ENCODE data around the gene RASSF5. TPM values are rescaled to one million over a fixed set of nuclear protein-coding genes. Genes with fewer than 3 reads are reported as not detected.

Gene RASSF5
- total RNA-seq, 4 donors from 2014 or later: 4.6 to 14.0 (median 7.8) TPM

GRCh38 chr1:206572835-206573234 is 65.5 kb downstream of the RASSF5 start:
- H3K9me3 ChIP-seq: no peaks in the 10 kb centered on the region
- peaks cover 0 to 30% (median 2%) of the 10 kb centered on the region in 4 donors for H3K4me1 ChIP-seq
- in situ Hi-C loops (cut with MboI; ENCODE audit: low pct_ligation_motif_present in 1 of 4, low pct_unique_long_range_greater_than_20kb in 1 of 4, low sequenced_read_pairs in 3 of 4): no loop called here
- H3K27ac ChIP-seq: no peak overlapping the region
- TF ChIP-seq EP300 (IDR thresholded peaks at IDR 0.05; ENCODE audit: low read depth) (no peak), POLR2AphosphoS5 (IDR thresholded peaks at IDR 0.05) (no peak), POLR2A (IDR thresholded peaks at IDR 0.05) (no peak)
- TF ChIP-seq, protein P1, sequence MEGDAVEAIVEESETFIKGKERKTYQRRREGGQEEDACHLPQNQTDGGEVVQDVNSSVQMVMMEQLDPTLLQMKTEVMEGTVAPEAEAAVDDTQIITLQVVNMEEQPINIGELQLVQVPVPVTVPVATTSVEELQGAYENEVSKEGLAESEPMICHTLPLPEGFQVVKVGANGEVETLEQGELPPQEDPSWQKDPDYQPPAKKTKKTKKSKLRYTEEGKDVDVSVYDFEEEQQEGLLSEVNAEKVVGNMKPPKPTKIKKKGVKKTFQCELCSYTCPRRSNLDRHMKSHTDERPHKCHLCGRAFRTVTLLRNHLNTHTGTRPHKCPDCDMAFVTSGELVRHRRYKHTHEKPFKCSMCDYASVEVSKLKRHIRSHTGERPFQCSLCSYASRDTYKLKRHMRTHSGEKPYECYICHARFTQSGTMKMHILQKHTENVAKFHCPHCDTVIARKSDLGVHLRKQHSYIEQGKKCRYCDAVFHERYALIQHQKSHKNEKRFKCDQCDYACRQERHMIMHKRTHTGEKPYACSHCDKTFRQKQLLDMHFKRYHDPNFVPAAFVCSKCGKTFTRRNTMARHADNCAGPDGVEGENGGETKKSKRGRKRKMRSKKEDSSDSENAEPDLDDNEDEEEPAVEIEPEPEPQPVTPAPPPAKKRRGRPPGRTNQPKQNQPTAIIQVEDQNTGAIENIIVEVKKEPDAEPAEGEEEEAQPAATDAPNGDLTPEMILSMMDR (IDR thresholded peaks at IDR 0.05): no peak
- no peaks in the 10 kb centered on the region for H3K27me3 ChIP-seq
- H3K4me3 ChIP-seq: no peak overlapping the region
- WGBS, 2 donors (ENCODE audit: low coverage in 1 of 2): 96 to 100% methylated on average over 1 to 4 of the region's 4 CpGs
- intact Hi-C loops (cut with DNase I; ENCODE audit: low total_unique reads): no loop called here
- no peaks in the 10 kb centered on the region for H3K36me3 ChIP-seq
- no peak for DNase-seq

GRCh38 chr1:206573319-206573718 is 66.0 kb downstream of the RASSF5 start:
- Histone ChIP-seq H3K27me3 (no peaks in the 10 kb centered on the region), H3K27ac (no peak overlapping the region), H3K4me1 (peaks cover 0 to 30% (median 2%) of the 10 kb centered on the region in 4 donors), H3K4me3 (no peak overlapping the region), H3K36me3 (no peaks in the 10 kb centered on the region), H3K9me3 (no peaks in the 10 kb centered on the region)
- 67 to 91% methylated on average over 2 to 4 of the region's 4 CpGs for WGBS, 2 donors (ENCODE audit: low coverage in 1 of 2)
- no peak for DNase-seq
- in situ Hi-C loops (cut with MboI; ENCODE audit: low pct_ligation_motif_present in 1 of 4, low pct_unique_long_range_greater_than_20kb in 1 of 4, low sequenced_read_pairs in 3 of 4): no loop called here
- TF ChIP-seq POLR2A (IDR thresholded peaks at IDR 0.05) (no peak), EP300 (IDR thresholded peaks at IDR 0.05; ENCODE audit: low read depth) (no peak), POLR2AphosphoS5 (IDR thresholded peaks at IDR 0.05) (no peak)
- TF ChIP-seq, protein P1 (IDR thresholded peaks at IDR 0.05): no peak
- intact Hi-C loops (cut with DNase I; ENCODE audit: low total_unique reads): no loop called here

DNA sequence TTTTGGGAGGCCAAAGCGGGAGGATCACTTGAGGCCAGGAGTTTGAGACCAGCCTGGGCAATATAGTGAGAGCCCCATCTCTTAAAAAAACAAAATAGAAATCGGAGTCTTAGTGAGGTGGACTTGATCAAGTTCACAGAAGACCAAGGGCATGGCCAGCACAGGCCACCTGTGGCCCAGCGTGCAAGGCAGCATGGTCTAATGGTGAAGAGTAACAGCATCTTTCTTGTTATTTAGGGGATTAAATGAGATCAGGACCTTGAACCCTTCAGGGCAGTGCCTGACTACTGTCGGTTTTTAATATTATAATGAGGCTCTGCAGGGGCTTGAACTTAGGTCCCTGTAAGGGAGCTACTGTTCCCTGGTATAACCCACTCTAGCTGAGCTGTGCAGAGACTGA is 66.4 kb downstream of the RASSF5 start:
- TF ChIP-seq, protein P1 (IDR thresholded peaks at IDR 0.05): no peak
- DNase-seq: no peak
- no peaks in the 10 kb centered on the region for H3K27me3 ChIP-seq
- no peak overlapping the region for H3K4me3 ChIP-seq
- no peaks in the 10 kb centered on the region for H3K36me3 ChIP-seq
- no peaks in the 10 kb centered on the region for H3K9me3 ChIP-seq
- peaks cover 0 to 30% (median 2%) of the 10 kb centered on the region in 4 donors for H3K4me1 ChIP-seq
- intact Hi-C loops (cut with DNase I; ENCODE audit: low total_unique reads) (no loop called here), in situ Hi-C loops (cut with MboI; ENCODE audit: low pct_ligation_motif_present in 1 of 4, low pct_unique_long_range_greater_than_20kb in 1 of 4, low sequenced_read_pairs in 3 of 4) (no loop called here)
- peak overlapping the region in 1 of 4 donors; percentile 78 for H3K27ac ChIP-seq
- WGBS, 2 donors (ENCODE audit: low coverage in 1 of 2): 89 to 94% methylated on average over 2 to 4 of the region's 4 CpGs

- Histone ChIP-seq H3K4me1 (peaks cover 0 to 30% (median 2%) of the 10 kb centered on the region in 4 donors), H3K27me3 (no peaks in the 10 kb centered on the region), H3K27ac (peak overlapping the region; percentile 68 to 78 (median 72)), H3K9me3 (no peaks in the 10 kb centered on the region), H3K4me3 (no peak overlapping the region), H3K36me3 (no peaks in the 10 kb centered on the region)
- intact Hi-C loops (cut with DNase I; ENCODE audit: low total_unique reads): no loop called here
- DNase-seq: peak; percentile 49
- in situ Hi-C loops (cut with MboI; ENCODE audit: low pct_ligation_motif_present in 1 of 4, low pct_unique_long_range_greater_than_20kb in 1 of 4, low sequenced_read_pairs in 3 of 4): loop anchor here in 1 of 4 donors (25.0 kb wide), 1 partner anchor 88 kb away; no protein-coding TSS in a partner anchor
- no peak for TF ChIP-seq POLR2A (IDR thresholded peaks at IDR 0.05)
- TF ChIP-seq, protein P1 (IDR thresholded peaks at IDR 0.05): no peak
- no peak for TF ChIP-seq EP300 (IDR thresholded peaks at IDR 0.05; ENCODE audit: low read depth)
- TF ChIP-seq POLR2AphosphoS5 (IDR thresholded peaks at IDR 0.05): no peak
- 44 to 67% methylated on average over 6 to 11 of the region's 11 CpGs for WGBS, 2 donors (ENCODE audit: low coverage in 1 of 2)
These were observed 68.0 kb downstream of the RASSF5 start for GRCh38 chr1:206575165-206575893.

Data from transverse colon (tissue), 4 donors.